GM12878 (cell line): ENCODE results near the gene FCHSD2. TPM values are rescaled to one million over a fixed set of nuclear protein-coding genes. Genes with fewer than 3 reads are reported as not detected.
A peak's percentile ranks its signal among the peaks of the same experiment; 100 is the strongest.

Experiments used
- ATAC-seq: fragments of 200-7000 bp; cut with Tn5 transposase; 3 replicates; pipeline ENCODE4 v1.9.1; 2020; ENCODE audit warnings: mild to moderate bottlenecking, moderate library complexity
- BruUV-seq: library from RNA; stranded (reverse); fragments of 400-500 nt; replicated peaks from 2 replicates; lab custom pipeline; 2021; lab: Mats Ljungman, UMichigan
- CTCF ChIA-PET: fragments of 300-600 bp; sonication (Branson Sonifier 250); formaldehyde crosslinking; extraction: SDS; loops from one replicate; lab custom pipeline; 2021; ENCODE audit warnings: inconsistent platforms; lab: Yijun Ruan, JAX
- POLR2A ChIA-PET: fragments of 350-600 bp; formaldehyde crosslinking; extraction: SDS; loops from one replicate; lab custom pipeline; 2021; ENCODE audit warnings: inconsistent platforms; lab: Charles Lee
- RAD21 ChIA-PET: fragments of 300-600 bp; sonication (Branson Sonifier 250); formaldehyde crosslinking; loops from one replicate; lab custom pipeline; 2023; ENCODE audit warnings: antibody characterized with exemption; ENCODE audit not compliant: unreplicated experiment; lab: Charles Lee
- SMC1A ChIA-PET: fragments of 300-600 bp; sonication (Branson Sonifier 250); formaldehyde crosslinking; loops from one replicate; lab custom pipeline; 2023; ENCODE audit not compliant: unreplicated experiment, uncharacterized antibody; lab: Charles Lee
- DNase-seq: peaks from one replicate; pipeline ENCODE4 v3.0.0-alpha.2; 2011; ENCODE audit warnings: low read depth, low spot score
- FAIRE-seq: peaks from 3 replicates; lab custom pipeline; 2011; peaks lifted over from hg19 to GRCh38; lab: Jason Lieb, UNC
- H2AFZ ChIP-seq: 2 replicates; pipeline ENCODE4 v1.6.0; 2011; ENCODE audit warnings: low read depth, low read length, control low read depth; ENCODE audit not compliant: control insufficient read depth
- H3K27ac ChIP-seq: 2 replicates; pipeline ENCODE4 v1.5.1; 2011; ENCODE audit warnings: control low read depth; ENCODE audit not compliant: control insufficient read depth, insufficient read depth
- H3K27me3 ChIP-seq, 2 experiments: replicated peaks in 1 of 2; 2 replicates each; pipeline versions ENCODE4 v1.6.0 to v1.6.1; 2011; ENCODE audit warnings: low read length in 1 of 2; ENCODE audit not compliant: control insufficient read depth in 2 of 2, insufficient read depth in 2 of 2
- H3K36me3 ChIP-seq, 2 experiments: 2 replicates each; pipeline ENCODE4 v1.5.1; 2011; ENCODE audit warnings: low read length in 1 of 2; ENCODE audit not compliant: control insufficient read depth in 2 of 2, insufficient read depth in 2 of 2
- H3K4me1 ChIP-seq: 2 replicates; pipeline ENCODE4 v1.6.1; 2011; ENCODE audit warnings: mild to moderate bottlenecking, low read length, moderate library complexity, mixed read lengths; ENCODE audit not compliant: control insufficient read depth, insufficient read depth
- H3K4me2 ChIP-seq: 2 replicates; pipeline ENCODE4 v1.6.0; 2011; ENCODE audit warnings: control low read depth; ENCODE audit not compliant: control insufficient read depth, insufficient read depth
- H3K4me3 ChIP-seq: fragments of 200-600 bp; sonication (generic); 2 replicates; pipeline ENCODE4 v1.5.1; 2016
- H3K79me2 ChIP-seq: 2 replicates; pipeline ENCODE4 v1.6.0; 2011; ENCODE audit warnings: low read length; ENCODE audit not compliant: control insufficient read depth, insufficient read depth
- H3K9ac ChIP-seq: 2 replicates; pipeline ENCODE4 v1.8.0; 2011; ENCODE audit warnings: low read length, control low read depth, mixed read lengths; ENCODE audit not compliant: control insufficient read depth, insufficient read depth
- H3K9me3 ChIP-seq: replicated peaks from 3 replicates; pipeline ENCODE4 v1.5.1; 2011; ENCODE audit warnings: mild to moderate bottlenecking, low read length; ENCODE audit not compliant: control insufficient read depth, insufficient read depth
- H4K20me1 ChIP-seq: 2 replicates; pipeline ENCODE4 v1.6.0; 2011; ENCODE audit not compliant: control insufficient read depth, insufficient read depth
- BRCA1 ChIP-seq: IDR thresholded peaks from 2 replicates; pipeline ENCODE4 v1.6.1; 2011; ENCODE audit warnings: low read depth, low read length, improper control_type of control experiment
- CREB1 ChIP-seq: IDR thresholded peaks from 2 replicates; pipeline ENCODE4 v1.6.1; 2012; ENCODE audit warnings: low read depth, mild to moderate bottlenecking, inconsistent platforms
- CTCF ChIP-seq, 3 experiments: IDR thresholded peaks in 2 of 3; conservative IDR thresholded peaks in 1 of 3; 2 replicates each; pipeline ENCODE4 v1.5.1; 2011; ENCODE audit warnings: low read depth in 3 of 3, low read length in 3 of 3, mild to moderate bottlenecking in 3 of 3, control low read depth in 2 of 3, moderate library complexity in 2 of 3, inconsistent platforms in 1 of 3, mixed read lengths in 1 of 3; ENCODE audit not compliant: control insufficient read depth in 2 of 3, insufficient read depth in 1 of 3; ENCODE audit errors: extremely low read depth in 1 of 3
- IKZF1 ChIP-seq: fragments of 450-650 bp; conservative IDR thresholded peaks from 2 replicates; pipeline ENCODE4 v1.6.1; 2017; ENCODE audit warnings: antibody characterized with exemption, mild to moderate bottlenecking
- MTA3 ChIP-seq: IDR thresholded peaks from 2 replicates; pipeline ENCODE4 v1.6.1; 2012; ENCODE audit warnings: low read length, inconsistent platforms, borderline replicate concordance
- PML ChIP-seq: IDR thresholded peaks from 2 replicates; pipeline ENCODE4 v1.6.1; 2012; ENCODE audit warnings: low read length, inconsistent platforms
- PRDM15 ChIP-seq: fragments of 450-650 bp; formaldehyde crosslinking; IDR thresholded peaks from 2 replicates; pipeline ENCODE4 v1.4.0; 2020; ENCODE audit warnings: mild to moderate bottlenecking, moderate library complexity
- STAT3 ChIP-seq: IDR thresholded peaks from 2 replicates; pipeline ENCODE4 v1.6.1; 2011; ENCODE audit warnings: low read depth, low read length, improper control_type of control experiment
- YY1 ChIP-seq: IDR thresholded peaks from 2 replicates; pipeline ENCODE4 v1.6.1; 2011; ENCODE audit warnings: low read depth, mild to moderate bottlenecking, low read length
- WGBS: methylation state at CpG from one replicate; pipeline ENCODE4 v1.1.6; 2016; ENCODE audit warnings: low lambda C conversion rate; ENCODE audit not compliant: insufficient replicate concordance, insufficient coverage; ENCODE audit errors: missing lambda C conversion rate; 5-methylcytosine and 5-hydroxymethylcytosine counted together
- in situ Hi-C: fragments of 300-500 bp; cut with MboI; formaldehyde crosslinking; loops from 9 replicates; pipeline ENCODE4 v1.14.3; 2018; ENCODE audit warnings: mixed read lengths
- intact Hi-C: fragments of 100-400 bp; cut with micrococcal nuclease; formaldehyde crosslinking; loops from one replicate; pipeline ENCODE4 v1.14.2; 2022; ENCODE audit not compliant: unreplicated experiment
- polyA plus RNA-seq, 11 experiments: library from polyadenylated mRNA; depleted of rRNA in 4 of 11; unstranded in 6 of 11; stranded (reverse) in 5 of 11; fragments of >200 nt; fragmentation: Nextera tagmentation in 4 of 11; fragmentation: Illumina TruSeq in 1 of 11; extraction: Ambion mirVana in 4 of 11; extraction: Trizol in 1 of 11; gene quantifications; 1 replicate in 1 of 11; 2 replicates in 10 of 11; pipeline versions ENCODE4 v1.2.1 to v1.2.3, GENCODE V29; 2011 to 2016; ENCODE audit warnings: inconsistent platforms in 2 of 11, missing spikeins in 2 of 11, low read depth in 1 of 11
- total RNA-seq, 4 experiments: library from RNA; depleted of rRNA in 3 of 4; stranded (reverse); fragments of >200 nt in 3 of 4; fragmentation: Illumina TruSeq in 1 of 4; extraction: Trizol in 1 of 4; gene quantifications; 2 replicates each; pipeline versions ENCODE4 v1.2.1 to v1.2.3, GENCODE V29; 2013 to 2021

Gene FCHSD2
- total and polyA plus RNA-seq, 10 of the 15 experiments (the other 5 are each of a cell fraction or from before 2014, with no cell fraction given): 13.2 to 89.8 (median 47.8) TPM

- ChIA-PET CTCF (no interaction called here), SMC1A (interaction anchor here (1.2 to 26.8 kb wide), 2 partner anchors 25 to 343 kb away, joined by 3 to 926 read pairs; partner anchors contain the start of gene FCHSD2), RAD21 (interaction anchor here (5.5 to 7.4 kb wide), 2 partner anchors 13 to 33 kb away, joined by 93 to 120 read pairs; partner anchors contain the start of gene FCHSD2)
- peaks cover 54% of the 10 kb centered on the region for H3K4me1 ChIP-seq
- no peak for ATAC-seq
- no peaks in the 10 kb centered on the region for H3K36me3 ChIP-seq
- no peak for TF ChIP-seq BRCA1
- TF ChIP-seq IKZF1: peak; percentile 1; the same call in 1 of the 2 replicates
- TF ChIP-seq MTA3: 0 out of 2 replicates have a peak, but pooled peaks have one; percentile 37
- no peak for TF ChIP-seq STAT3
- no peak for TF ChIP-seq PML
- no peak for TF ChIP-seq PRDM15 (CRISPR knock-in tag)
- TF ChIP-seq CREB1: no peak
- TF ChIP-seq YY1: peak; percentile 2; the same call in 1 of the 2 replicates
- TF ChIP-seq CTCF (IDR thresholded peaks at IDR 0.05 in 2 of 3, conservative IDR thresholded peaks at IDR 0.05 in 1 of 3; ENCODE audit: control insufficient read depth in 2 of 3, extremely low read depth in 1 of 3, insufficient read depth in 1 of 3, low read depth in 3 of 3, low read length in 3 of 3): no peak
- TF ChIP-seq, all 136 proteins: peak for 3
- H3K27me3 ChIP-seq: no peaks in the 10 kb centered on the region
- WGBS: 50% methylated on average over 3 of the region's 3 CpGs
- DNase-seq: no peak
- peaks cover 3% of the 10 kb centered on the region; the same call in 1 of the 2 replicates for H3K79me2 ChIP-seq
- no peaks in the 10 kb centered on the region for H4K20me1 ChIP-seq
- in situ Hi-C loops: loop anchor here (10.0 kb wide), 1 partner anchor 450 kb away; no protein-coding TSS in a partner anchor
- intact Hi-C loops: no loop called here
- H3K27ac ChIP-seq: no peak overlapping the region; the same call in 1 of the 2 replicates
- H3K4me2 ChIP-seq: no peak overlapping the region
- no peak overlapping the region for H3K4me3 ChIP-seq
- no peak overlapping the region; the same call in 1 of the 2 replicates for H2AFZ ChIP-seq
- no TSS peak for BruUV-seq
- no peak for FAIRE-seq
- POLR2A ChIA-PET: interaction anchor here (1.3 kb wide), 1 partner anchor 11 kb away, joined by 4 read pairs; no protein-coding TSS in a partner anchor
- H3K9ac ChIP-seq: no peak overlapping the region
- H3K9me3 ChIP-seq: no peaks in the 10 kb centered on the region
These were observed 32.3 kb upstream of the FCHSD2 start for GRCh38 chr11:73174495-73174791.
